ENCODE data around the gene ARHGAP5. TPM values are rescaled to one million over a fixed set of nuclear protein-coding genes. Genes with fewer than 3 reads are reported as not detected.

The ARHGAP5 gene
- total and polyA plus RNA-seq, 2 donors (not counting 1 experiment from before 2014, with no cell fraction given) = 6.4 to 65.0 TPM

DNA sequence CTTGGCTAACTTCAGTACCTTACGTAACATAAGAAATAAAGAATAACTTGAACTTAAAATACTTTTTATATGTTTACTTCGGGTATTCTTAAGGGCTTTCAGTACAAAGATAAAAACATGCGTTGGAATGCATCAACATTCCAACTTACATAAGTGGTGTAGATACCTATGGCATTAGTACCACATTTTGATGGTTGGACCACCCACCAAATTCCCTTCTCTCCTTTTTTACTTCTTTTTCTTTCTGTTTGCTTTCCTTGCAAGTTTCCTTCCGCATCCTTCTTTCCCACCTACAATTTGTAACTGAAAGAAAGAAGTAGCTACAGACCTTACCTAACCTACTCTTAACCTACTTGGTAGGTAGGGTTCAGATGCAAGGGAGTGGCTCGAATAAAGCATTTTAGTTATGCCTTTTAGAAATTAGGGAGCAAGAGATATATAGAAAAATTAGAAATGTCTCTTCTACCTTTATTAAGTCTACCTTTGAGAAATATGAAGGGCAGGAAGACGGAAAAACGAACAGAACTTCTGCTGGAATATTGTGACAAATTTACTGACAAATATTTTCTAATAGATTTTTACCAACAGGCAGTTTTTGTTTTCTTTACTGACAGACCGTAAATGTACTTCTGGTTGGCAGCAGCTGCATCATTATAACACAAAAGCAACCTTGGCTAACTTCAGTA, 2.1 kb upstream of the ARHGAP5 start:
- H3K9me3 ChIP-seq (ENCODE audit: control extremely low read depth in 1 of 3, control insufficient read depth in 2 of 3, insufficient read depth in 1 of 3, low read length in 2 of 3) = no peaks in the 10 kb centered on the region
- WGBS (ENCODE audit: insufficient coverage) = no CpG with 5 or more reads among the region's 8 CpGs
- intact Hi-C loops (cut with micrococcal nuclease) = loop anchor here (5.0 to 10.0 kb wide), 4 partner anchors 150 to 1518 kb away; partner anchors contain the start of genes G2E3 and SCFD1
- no peaks in the 10 kb centered on the region for H3K27me3 ChIP-seq (replicated peaks in 1 of 4; ENCODE audit: control extremely low read depth in 1 of 4, control insufficient read depth in 3 of 4, insufficient read depth in 4 of 4, low read length in 3 of 4)
- POLR2A ChIA-PET = no interaction called here
- TF ChIP-seq EZH2 (IDR thresholded peaks at IDR 0.05; ENCODE audit: borderline replicate concordance, insufficient read depth, low read depth, low read length, poor library complexity, severe bottlenecking) = no peak
- TF ChIP-seq, protein P1, sequence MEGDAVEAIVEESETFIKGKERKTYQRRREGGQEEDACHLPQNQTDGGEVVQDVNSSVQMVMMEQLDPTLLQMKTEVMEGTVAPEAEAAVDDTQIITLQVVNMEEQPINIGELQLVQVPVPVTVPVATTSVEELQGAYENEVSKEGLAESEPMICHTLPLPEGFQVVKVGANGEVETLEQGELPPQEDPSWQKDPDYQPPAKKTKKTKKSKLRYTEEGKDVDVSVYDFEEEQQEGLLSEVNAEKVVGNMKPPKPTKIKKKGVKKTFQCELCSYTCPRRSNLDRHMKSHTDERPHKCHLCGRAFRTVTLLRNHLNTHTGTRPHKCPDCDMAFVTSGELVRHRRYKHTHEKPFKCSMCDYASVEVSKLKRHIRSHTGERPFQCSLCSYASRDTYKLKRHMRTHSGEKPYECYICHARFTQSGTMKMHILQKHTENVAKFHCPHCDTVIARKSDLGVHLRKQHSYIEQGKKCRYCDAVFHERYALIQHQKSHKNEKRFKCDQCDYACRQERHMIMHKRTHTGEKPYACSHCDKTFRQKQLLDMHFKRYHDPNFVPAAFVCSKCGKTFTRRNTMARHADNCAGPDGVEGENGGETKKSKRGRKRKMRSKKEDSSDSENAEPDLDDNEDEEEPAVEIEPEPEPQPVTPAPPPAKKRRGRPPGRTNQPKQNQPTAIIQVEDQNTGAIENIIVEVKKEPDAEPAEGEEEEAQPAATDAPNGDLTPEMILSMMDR (IDR thresholded peaks at IDR 0.05) = no peak
- Mint-ChIP-seq H3K27ac (no peak overlapping the region), H3K4me3 (peak overlapping the region; percentile 31), H3K27me3 (no peaks in the 10 kb centered on the region), H3K9me3 (ENCODE audit: insufficient read depth) (no peaks in the 10 kb centered on the region), H3K4me1 (peaks cover 25% of the 10 kb centered on the region)
- H2AFZ ChIP-seq (ENCODE audit: insufficient read depth, low read depth, low read length, poor library complexity, severe bottlenecking) = no peak overlapping the region
- ATAC-seq (ENCODE audit: low read depth) (no peak), DNase-seq (peak; percentile 5)
- H3K36me3 ChIP-seq (replicated peaks in 1 of 2; ENCODE audit: control extremely low read depth in 1 of 2, control insufficient read depth in 1 of 2, extremely low read depth in 1 of 2, insufficient read depth in 2 of 2, low read length in 1 of 2) = no peaks in the 10 kb centered on the region
- H3K4me3 ChIP-seq (ENCODE audit: control extremely low read depth in 1 of 5, extremely low read depth in 1 of 5, insufficient read depth in 1 of 5, low read depth in 2 of 5, low read length in 4 of 5) = no peak overlapping the region
- CTCF ChIA-PET = interaction anchor here (1.5 to 11.0 kb wide), 4 partner anchors 8 to 176 kb away, joined by 4 to 303 read pairs (median 10); partner anchors contain the start of genes RNU6-7 and RNU6-8
- peaks cover 6% of the 10 kb centered on the region for H4K20me1 ChIP-seq (ENCODE audit: control insufficient read depth, insufficient read depth, low read length, poor library complexity, severe bottlenecking)
- peaks cover 11 to 17% of the 10 kb centered on the region in 2 donors for H3K4me1 ChIP-seq (ENCODE audit: control insufficient read depth in 2 of 2, insufficient read depth in 2 of 2, low read length in 2 of 2)
- H3K27ac ChIP-seq (ENCODE audit: low read length in 2 of 2) = no peak overlapping the region
- no peak overlapping the region for H3K9ac ChIP-seq (ENCODE audit: low read length)
- peaks cover 18% of the 10 kb centered on the region for H3K79me2 ChIP-seq (ENCODE audit: control insufficient read depth, insufficient read depth, low read length)
- no peak overlapping the region for H3K4me2 ChIP-seq (replicated peaks; ENCODE audit: low read depth, low read length, poor library complexity, severe bottlenecking)

Measured in B cell (primary cell).